ENCODE data around the gene NEK2. TPM values are rescaled to one million over a fixed set of nuclear protein-coding genes. Genes with fewer than 3 reads are reported as not detected.

NEK2 gene
- total and polyA plus RNA-seq, 2 of the 13 experiments (the other 11 are each of a cell fraction or from before 2014, with no cell fraction given) = 10.9 to 40.8 TPM

- Histone ChIP-seq H3K4me3 (replicated peaks in 1 of 3; ENCODE audit: insufficient read depth in 1 of 3, low read depth in 2 of 3, low read length in 3 of 3) (no peak overlapping the region), H3K4me2 (ENCODE audit: low read depth, low read length) (peak overlapping the region; percentile 32), H3K4me1 (ENCODE audit: insufficient read depth, low read length) (peaks cover 49% of the 10 kb centered on the region), H3K36me3 (replicated peaks in 1 of 2; ENCODE audit: control insufficient read depth in 1 of 2, insufficient read depth in 2 of 2, low read length in 2 of 2) (no peaks in the 10 kb centered on the region), H3K79me2 (ENCODE audit: insufficient read depth, low read length) (no peaks in the 10 kb centered on the region), H3K9me3 (ENCODE audit: low read length) (no peaks in the 10 kb centered on the region), H3K27me3 (ENCODE audit: control insufficient read depth in 1 of 2, insufficient read depth in 2 of 2, low read length in 2 of 2) (peaks cover 1 to 17% of the 10 kb centered on the region in 2 experiments; a peak in 3 of 5 replicates), H2AFZ (ENCODE audit: low read length) (no peak overlapping the region), H3K27ac (ENCODE audit: extremely low read length, insufficient read depth, low read length) (no peak overlapping the region), H3K9ac (ENCODE audit: insufficient read depth, low read depth, low read length) (no peak overlapping the region), H4K20me1 (ENCODE audit: insufficient read depth, low read length) (no peaks in the 10 kb centered on the region)
- POLR2A ChIA-PET = interaction anchor here (1.1 to 1.3 kb wide), 4 partner anchors 14 to 354 kb away, joined by 3 to 20 read pairs (median 4); partner anchors contain the start of genes DTL and INTS7
- intact Hi-C loops (cut with micrococcal nuclease; ENCODE audit: unreplicated experiment) (loop anchor here (1.0 to 10.0 kb wide), 6 partner anchors 149 to 614 kb away; partner anchors contain the start of genes DTL, INTS7 and LPGAT1), in situ Hi-C loops (cut with HindIII; ENCODE audit: extremely low pct_ligation_motif_present, low pct_unique_long_range_greater_than_20kb) (no loop called here)
- WGBS (ENCODE audit: low lambda C conversion rate) = under 1% methylated on average over 9 of the region's 9 CpGs
- CTCF ChIA-PET (ENCODE audit: low intra/inter-chr PET ratio, low total read pairs) = interaction anchor here (0.9 to 1.9 kb wide), 6 partner anchors 18 to 382 kb away, joined by 3 to 13 read pairs (median 5); partner anchors contain the start of genes DTL and INTS7
- no TSS peak for BruUV-seq (replicated peaks)
- ATAC-seq (peak; percentile 74), FAIRE-seq (peak; percentile 92), DNase-seq (ENCODE audit: low spot score) (peak; percentile 83)
- TF ChIP-seq PHF5A (CRISPR knock-in tag; IDR thresholded peaks at IDR 0.05; ENCODE audit: low read depth, unreplicated experiment) = no peak
- TF ChIP-seq CTCF (CRISPR knock-in tag; IDR thresholded peaks at IDR 0.05) = peak; percentile 88
- TF ChIP-seq, protein P1, sequence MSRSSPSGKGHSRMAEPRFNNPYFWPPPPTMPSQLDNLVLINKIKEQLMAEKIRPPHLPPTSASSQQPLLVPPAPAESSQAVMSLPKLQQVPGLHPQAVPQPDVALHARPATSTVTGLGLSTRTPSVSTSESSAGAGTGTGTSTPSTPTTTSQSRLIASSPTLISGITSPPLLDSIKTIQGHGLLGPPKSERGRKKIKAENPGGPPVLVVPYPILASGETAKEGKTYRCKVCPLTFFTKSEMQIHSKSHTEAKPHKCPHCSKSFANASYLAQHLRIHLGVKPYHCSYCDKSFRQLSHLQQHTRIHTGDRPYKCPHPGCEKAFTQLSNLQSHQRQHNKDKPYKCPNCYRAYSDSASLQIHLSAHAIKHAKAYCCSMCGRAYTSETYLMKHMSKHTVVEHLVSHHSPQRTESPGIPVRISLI (CRISPR knock-in tag; IDR thresholded peaks at IDR 0.05; ENCODE audit: borderline replicate concordance) = peak; percentile 69; the same call in 1 of the 2 replicates
- TF ChIP-seq SMC3 (IDR thresholded peaks at IDR 0.05; ENCODE audit: low read length) = peak; percentile 76
- TF ChIP-seq ZNF605 (CRISPR knock-in tag; IDR thresholded peaks at IDR 0.05) = 0 out of 2 replicates have a peak, but pooled peaks have one; percentile 21
- TF ChIP-seq ZNF766 (CRISPR knock-in tag; IDR thresholded peaks at IDR 0.05; ENCODE audit: borderline replicate concordance) = no peak
- peak; percentile 93 for TF ChIP-seq STAG1 (CRISPR knock-in tag; IDR thresholded peaks at IDR 0.05)
- no peak for TF ChIP-seq GFI1 (CRISPR knock-in tag; IDR thresholded peaks at IDR 0.05; ENCODE audit: borderline replicate concordance)
- TF ChIP-seq ZNF230 (CRISPR knock-in tag; IDR thresholded peaks at IDR 0.05) = peak; percentile 59; the same call in 1 of the 2 replicates
- TF ChIP-seq, protein P2, sequence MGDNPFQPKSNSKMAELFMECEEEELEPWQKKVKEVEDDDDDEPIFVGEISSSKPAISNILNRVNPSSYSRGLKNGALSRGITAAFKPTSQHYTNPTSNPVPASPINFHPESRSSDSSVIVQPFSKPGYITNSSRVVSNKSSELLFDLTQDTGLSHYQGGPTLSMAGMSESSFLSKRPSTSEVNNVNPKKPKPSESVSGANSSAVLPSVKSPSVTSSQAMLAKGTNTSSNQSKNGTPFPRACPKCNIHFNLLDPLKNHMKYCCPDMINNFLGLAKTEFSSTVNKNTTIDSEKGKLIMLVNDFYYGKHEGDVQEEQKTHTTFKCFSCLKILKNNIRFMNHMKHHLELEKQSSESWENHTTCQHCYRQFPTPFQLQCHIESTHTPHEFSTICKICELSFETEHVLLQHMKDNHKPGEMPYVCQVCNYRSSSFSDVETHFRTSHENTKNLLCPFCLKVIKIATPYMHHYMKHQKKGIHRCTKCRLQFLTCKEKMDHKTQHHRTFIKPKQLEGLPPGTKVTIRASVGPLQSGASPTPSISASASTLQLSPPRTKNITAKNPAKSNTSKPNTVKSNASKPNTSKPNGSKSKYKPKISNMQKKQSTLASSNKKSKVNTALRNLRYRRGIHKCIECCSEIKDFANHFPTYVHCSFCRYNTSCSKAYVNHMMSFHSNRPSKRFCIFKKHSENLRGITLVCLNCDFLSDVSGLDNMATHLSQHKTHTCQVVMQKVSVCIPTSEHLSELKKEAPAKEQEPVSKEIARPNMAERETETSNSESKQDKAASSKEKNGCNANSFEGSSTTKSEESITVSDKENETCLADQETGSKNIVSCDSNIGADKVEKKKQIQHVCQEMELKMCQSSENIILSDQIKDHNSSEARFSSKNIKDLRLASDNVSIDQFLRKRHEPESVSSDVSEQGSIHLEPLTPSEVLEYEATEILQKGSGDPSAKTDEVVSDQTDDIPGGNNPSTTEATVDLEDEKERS (CRISPR knock-in tag; IDR thresholded peaks at IDR 0.05) = 0 out of 2 replicates have a peak, but pooled peaks have one; percentile 34
- TF ChIP-seq ZNF772 (CRISPR knock-in tag; IDR thresholded peaks at IDR 0.05) = no peak
- peak; percentile 86 for TF ChIP-seq RAD21 (CRISPR knock-in tag; IDR thresholded peaks at IDR 0.05)
- TF ChIP-seq SKI (IDR thresholded peaks at IDR 0.05; ENCODE audit: partially characterized antibody) = peak; percentile 36
- no peak for TF ChIP-seq NCOA1 (CRISPR knock-in tag; IDR thresholded peaks at IDR 0.05)
- no peak for TF ChIP-seq GZF1 (CRISPR knock-in tag; IDR thresholded peaks at IDR 0.05)
- TF ChIP-seq SOX13 (IDR thresholded peaks at IDR 0.05) = no peak
- TF ChIP-seq SOX13 (CRISPR knock-in tag; conservative IDR thresholded peaks at IDR 0.05 in 1 of 2, IDR thresholded peaks at IDR 0.05 in 1 of 2) = peak in 1 of 2 experiments; percentile 12; a peak in 1 of 4 replicates
- peak; percentile 62 for TF ChIP-seq XRCC5 (optimal IDR thresholded peaks at IDR 0.05; ENCODE audit: low read length)
- peak; percentile 39; the same call in 1 of the 2 replicates for TF ChIP-seq REPIN1 (CRISPR knock-in tag; IDR thresholded peaks at IDR 0.05; ENCODE audit: borderline replicate concordance, low read depth)
These were observed 5.4 kb upstream of the NEK2 start for GRCh38 chr1:211680752-211681327.

Data from HepG2 (cell line).